Epidermal melanocyte (primary cell): ENCODE results near the gene PLPP1.

Experiments used
- DNase-seq: peaks from one replicate; pipeline ENCODE4 v3.0.0; 2011; ENCODE audit warnings: low spot score; ENCODE audit not compliant: insufficient read length

PLPP1 gene

DNA sequence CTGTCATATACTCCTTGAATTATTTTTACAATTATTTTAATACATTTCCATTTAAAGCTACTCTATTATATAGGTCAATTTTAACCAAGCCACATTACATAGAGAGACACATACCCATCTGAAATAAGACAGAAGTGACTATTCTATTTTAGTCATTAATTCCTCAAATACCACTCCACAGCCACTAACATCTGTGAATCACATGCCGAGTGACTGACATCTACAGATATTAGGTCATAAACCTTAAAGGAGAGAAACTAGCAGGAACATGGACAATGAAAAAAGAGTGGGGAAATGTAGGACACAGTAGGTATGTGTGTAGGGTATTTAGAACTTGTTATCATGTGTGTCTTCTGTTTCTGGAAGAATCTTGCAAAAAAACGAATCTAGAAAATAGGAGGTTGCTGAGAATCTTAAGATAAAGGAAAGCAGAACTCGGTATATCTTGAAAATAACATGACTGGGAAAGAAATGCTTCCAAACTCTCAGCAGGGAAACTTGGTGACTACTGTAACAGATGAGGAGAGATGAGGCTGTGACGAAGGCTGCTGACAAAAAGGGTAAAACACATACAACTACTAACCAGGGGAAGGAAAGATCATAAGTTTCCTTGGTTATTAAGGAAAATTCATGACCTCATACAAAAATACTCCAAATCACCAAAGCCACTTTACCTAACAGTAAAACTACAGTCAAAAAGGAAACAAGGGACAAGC lies 84.6 kb downstream of the PLPP1 start:
- DNase-seq, result no peak

DNA sequence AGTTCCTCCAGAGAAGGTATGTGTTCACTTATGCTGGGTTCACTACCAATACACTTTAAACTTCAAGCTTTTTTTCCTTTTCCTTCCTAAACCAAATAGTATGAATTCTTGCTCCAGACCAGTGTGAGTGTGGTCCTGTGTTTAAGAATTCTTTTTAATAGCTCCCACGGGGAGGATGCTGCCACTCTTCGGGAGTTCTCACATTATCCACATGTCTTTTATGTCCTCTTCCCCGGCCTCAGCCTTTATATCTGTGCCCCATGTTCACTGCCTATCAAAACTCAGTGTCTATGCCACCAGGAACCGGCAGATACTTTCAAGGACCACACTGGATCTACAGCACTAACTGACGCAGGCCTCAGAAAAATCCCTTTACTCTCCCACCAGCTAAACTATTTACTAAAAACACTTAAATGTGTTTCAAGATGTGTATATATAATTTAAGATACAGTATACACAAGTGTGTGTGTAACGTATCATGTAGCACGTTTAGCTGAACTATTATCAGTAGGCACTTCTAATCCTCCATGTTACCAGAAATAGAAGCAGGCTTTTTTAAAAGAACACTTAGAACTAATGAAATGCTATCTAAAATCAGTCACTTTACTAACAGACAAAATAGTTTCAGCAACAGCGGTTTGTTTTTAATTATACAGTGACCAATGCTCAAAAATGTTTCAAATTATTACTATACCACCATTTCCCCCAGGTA lies 88.0 kb downstream of the PLPP1 start:
- DNase-seq, result no peak

DNA sequence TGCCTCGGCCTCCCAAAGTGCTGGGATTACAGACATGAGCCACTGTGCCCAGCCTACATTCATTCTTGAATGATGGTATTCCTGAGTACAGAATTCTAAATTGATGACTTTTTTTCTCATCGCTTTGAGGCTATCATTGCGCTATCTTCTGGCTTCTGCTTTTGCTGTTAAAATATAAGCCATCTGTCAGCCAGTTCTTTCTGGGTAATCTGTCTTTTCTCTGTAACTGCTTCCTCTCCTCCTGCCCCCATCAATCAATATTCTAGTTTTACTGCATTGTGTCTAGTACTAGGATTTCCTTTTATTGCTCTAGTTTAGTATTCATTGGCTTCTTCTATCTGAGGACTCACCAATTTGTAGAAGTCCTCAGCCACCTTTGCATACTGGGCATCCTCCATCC lies 89.0 kb downstream of the PLPP1 start:
- DNase-seq, result no peak

DNA sequence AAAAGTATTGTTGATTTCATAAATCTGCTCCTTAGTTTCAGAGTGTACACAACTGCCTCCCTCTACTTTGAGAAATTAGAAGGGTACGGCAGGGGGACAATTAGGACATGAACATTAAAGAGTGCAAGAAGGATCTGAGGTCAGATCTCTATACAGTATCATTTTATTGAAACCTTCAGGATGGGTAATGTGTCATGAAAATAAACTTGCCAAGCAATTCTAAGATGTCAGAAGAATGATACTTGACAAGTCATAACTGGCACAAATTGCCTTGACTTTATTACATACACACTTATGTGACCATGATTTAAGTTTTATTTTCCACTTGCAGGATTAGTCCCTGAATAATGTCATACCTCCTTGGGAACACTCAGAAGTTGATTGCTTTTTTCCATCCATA lies 92.8 kb downstream of the PLPP1 start:
- no peak for DNase-seq

DNA sequence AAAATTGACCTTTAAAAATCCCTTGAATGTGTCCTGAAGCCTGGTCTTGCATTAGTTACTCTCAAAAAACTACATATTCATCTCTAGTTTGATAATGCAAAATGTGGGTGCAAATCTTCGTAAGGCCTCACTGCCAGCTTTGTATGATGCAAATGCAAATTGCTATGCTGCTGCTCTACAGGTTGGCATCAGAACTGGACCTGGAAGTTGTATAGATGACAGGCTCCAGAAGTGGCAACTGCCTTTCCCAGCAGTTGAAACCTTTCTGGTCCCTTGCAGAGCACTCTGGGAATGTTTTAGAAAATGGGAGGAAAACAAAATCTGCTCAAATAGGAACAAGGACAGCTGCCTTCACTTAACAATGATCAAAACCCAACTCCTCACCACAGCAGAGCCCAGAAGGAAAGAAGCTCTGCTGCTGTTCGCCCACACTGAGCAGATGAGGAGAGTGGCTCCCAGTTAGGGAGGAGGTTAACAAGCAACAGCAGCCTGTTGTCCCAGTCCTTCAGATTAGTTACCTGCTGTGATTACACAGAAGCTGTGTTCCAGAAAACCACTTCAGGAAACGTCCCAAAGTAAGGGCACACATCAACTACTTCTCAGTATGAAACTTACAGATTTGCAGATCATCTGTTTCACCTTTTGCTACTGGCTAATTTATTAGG lies 93.5 kb downstream of the PLPP1 start:
- DNase-seq, result no peak

DNA sequence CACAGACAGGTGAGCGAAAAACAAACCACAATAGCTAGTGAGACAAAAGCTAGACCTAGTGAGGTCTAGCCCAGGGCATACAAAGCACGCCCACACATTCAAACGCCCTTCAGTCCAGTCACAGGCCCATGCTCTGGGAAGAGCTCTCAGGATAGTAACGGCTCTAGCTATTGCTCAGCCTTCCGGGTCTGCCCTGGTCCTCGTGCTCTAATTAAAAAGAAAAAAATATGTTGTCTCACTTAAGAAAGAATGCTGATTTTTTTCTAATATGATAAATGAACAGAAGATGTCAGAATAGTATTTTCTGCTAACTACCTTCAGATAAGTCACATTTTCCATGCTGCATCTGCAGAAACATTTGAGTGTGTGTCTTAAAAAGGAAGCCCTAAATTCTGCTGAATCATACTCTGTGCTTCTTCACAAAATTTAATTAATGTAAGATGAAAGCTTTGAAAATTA lies 94.5 kb downstream of the PLPP1 start:
- DNase-seq, result no peak

DNA sequence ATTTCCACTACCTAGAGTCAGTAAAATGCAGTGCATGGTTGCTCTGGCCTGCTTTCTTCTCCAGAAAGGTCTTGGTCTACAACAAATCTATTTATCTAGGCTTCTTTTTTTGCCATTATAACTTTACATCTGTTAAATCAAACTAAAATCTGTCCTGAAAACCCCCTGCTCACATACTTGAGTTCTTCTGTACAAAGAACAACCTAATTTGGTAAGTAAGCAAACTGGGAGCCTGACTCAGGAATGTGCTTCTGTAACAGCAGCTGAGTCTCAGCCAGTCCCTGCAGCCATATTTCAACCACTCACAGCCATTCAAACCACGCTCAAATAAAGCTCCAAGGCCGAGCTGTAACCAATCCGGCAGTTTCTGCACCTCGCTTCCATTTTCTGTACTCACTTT lies 95.8 kb downstream of the PLPP1 start:
- DNase-seq, result no peak

DNA sequence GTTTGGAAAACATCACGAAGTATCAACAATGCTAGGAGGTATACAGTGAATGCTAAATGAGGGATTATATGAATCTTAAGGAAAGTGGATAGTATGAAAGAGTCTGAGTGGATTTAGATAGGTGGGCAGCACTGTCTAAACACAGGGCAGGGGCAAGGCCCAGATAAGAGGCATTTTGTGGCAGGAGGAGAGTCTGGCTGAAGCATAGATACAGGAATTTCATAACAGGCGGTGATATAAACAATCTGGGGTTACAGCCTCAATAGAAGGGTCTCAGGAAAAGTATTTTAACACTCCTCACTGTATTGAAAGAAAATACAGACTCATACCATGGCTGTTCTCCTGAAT lies 96.9 kb downstream of the PLPP1 start:
- no peak for DNase-seq

DNA sequence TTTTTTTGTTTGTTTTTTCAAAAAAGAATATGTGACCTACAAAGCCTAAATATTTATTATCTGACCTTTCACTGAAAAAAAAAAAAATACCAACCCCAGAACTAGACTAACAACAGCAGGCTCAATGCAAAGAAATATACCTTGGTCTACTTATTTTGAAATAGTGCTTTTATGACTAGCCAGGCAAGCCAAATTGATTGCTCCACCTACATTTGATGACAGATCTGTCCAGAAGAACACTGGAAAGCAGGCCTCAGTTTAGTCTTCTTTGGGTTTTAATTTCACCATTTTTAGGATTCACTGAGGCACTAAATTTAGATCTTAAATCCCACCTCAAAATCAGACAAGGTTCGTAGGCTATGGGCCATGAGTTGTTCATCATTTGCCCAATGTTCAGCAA lies 97.3 kb downstream of the PLPP1 start:
- no peak for DNase-seq

DNA sequence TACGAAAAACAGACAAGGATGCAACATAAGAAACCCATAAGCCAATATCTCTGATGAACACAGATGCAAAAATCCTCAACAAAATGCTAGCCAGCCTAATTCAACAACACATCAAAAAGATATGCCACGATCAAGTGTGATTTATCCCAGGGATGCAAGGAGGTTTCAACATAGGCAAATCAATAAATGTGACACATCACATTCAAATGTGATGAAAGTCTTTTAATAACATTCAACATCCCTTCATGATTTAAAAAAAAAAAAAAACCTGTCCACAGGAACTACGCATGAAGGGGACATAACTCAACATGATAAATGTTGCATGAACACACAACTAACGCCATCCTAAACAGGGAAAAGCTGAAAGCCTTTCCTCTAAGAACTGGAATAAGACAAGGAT lies 102.2 kb downstream of the PLPP1 start:
- DNase-seq, result no peak

DNA sequence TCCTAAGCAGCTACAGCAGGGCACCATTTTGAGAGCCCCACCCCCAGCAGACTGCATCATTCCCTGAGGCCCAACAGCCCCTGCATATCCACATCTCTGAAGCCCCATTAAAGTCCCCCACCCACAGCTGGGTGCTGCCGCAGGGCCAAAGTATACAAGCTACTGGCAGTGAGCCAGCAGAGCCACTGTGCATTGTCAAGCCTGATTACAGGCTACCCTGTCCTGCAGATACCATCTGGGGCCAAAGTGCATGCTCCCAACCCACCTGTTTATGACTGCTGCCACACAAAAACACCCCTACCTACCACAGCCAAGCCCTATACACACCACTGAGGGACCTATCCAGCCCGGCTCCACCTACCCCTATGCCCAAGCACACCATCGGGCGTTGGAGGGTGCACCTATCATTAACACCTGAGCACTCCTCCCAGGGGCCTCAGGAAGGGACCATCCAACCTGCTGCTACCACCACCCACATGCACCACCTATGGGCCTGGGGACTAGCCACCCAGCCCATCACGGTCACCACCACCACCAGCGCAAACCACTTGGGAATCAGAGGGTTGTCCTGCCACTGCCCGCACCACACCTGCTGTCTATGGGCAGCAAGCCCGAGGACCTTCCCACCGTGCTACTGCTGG lies 105.0 kb downstream of the PLPP1 start:
- no peak for DNase-seq

DNA sequence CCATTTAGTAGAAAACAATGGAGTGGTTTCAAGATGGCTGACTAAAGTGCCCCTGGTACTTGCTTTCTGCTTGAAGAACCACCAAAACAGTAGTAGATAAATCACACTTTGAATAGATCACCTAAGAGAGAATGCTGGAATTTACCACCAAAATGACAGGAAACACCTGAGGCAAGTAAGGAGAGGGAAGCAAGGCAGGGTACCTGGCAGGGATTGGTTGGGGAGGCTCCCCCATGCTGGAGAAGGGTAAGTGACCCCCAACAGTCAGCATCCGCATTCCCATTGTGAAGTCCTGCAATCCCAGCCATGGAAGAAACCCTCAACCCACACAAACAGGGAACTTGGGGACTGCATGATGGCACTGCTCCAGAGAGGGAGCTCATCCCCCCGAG lies 105.5 kb downstream of the PLPP1 start:
- DNase-seq, result no peak

DNA sequence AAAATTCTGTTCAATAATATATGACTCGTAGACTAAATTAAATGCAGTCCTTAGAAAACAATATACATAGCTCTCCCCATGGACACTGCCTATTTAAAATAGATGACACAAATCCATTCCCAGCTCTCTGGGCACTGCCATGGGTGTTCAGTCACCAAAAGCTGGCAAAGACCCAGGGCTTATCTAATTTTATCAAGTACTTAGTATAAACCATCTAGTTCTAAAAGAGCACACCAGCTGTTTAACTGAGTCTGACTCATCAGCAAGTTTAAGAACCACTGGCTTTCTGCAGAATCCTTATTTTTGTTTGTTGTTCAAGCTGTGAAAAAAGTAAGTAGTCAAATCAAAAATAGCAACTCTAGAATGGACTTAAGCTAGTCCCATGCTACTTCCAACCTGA lies 107.6 kb downstream of the PLPP1 start:
- no peak for DNase-seq

DNA sequence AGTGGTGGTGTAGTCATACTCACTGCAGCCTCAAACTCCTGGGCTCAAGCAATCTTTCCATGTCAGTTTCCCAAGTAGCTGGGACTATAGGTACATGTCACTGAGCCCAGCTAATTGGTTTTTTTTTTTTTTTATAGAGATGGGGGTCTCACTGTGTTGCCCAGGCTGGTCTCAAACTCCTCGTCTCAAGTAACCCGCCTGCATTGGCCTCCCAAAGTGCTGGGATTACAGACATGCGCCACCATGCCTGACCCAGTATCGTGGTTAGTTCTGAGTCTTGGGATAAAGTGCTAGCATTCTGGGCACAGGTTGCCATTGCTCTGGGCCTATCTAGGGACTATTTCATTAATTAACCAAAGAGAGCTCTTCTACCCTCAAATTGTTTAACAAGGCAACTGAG lies 108.3 kb downstream of the PLPP1 start:
- DNase-seq, result no peak

DNA sequence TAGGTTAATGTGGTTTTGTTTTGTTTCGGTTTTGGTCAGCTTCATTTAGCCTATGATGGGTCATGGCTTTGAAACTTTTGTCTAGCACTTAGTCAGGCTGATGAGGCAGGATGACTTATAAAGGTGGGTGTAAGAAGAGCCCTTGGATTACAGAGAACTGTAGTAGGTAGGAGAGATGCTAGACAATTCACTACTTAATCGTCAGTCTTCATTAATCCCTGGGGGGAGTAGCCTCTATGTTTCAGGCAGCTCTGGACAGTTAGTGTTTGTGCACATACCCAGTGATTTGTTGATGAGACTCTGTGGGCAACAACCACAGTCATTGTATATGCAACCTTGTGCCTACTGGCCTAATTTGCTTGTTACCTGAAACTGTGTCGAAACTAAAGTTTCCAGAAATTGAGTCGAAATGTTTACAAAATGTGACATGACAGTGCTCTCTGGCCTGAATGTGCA lies 113.7 kb downstream of the PLPP1 start:
- no peak for DNase-seq

DNA sequence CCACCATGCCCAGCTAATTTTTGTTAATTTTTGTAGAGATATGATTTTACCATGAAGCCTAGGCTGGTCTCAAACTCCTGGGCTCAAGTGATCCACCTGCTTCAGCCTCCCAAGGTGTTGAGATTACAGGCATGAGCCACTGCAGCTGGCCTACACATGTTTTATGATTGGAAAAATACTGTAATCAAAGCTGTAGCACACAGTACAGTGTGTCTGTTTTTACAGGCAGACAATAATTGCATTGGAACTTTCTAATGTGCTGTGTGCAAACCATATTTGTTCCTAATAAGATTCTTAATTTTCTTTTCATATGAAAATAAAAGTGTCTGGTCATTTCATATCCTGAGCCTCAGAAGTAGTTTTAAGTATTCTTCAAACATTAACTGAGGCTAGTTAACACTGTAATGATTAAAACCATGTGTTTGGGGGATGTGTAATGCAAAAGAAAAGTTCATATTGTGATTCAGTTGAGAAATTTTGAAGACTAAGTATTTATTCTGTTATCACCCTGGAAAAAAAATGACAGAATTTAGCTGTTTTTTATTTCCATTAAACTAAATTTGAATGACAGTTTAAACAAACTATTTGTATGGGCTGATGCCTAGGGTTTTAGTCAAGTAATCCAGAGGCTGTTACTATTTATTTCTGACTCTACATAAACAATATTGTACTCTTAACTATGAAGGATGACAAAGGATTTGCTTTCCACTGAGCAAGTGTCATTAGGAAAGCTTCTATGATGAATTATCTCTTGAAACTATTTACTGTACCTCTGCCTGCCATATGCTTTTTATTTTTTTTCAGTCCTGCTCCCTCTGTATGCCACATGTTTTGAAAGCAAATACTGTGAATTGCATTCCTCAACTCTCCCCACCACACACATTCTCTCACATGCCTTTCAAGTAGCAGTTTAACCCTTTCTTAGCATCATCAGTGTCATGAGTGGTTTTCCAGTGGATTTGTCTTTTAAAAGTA lies 115.5 kb downstream of the PLPP1 start:
- no peak for DNase-seq

DNA sequence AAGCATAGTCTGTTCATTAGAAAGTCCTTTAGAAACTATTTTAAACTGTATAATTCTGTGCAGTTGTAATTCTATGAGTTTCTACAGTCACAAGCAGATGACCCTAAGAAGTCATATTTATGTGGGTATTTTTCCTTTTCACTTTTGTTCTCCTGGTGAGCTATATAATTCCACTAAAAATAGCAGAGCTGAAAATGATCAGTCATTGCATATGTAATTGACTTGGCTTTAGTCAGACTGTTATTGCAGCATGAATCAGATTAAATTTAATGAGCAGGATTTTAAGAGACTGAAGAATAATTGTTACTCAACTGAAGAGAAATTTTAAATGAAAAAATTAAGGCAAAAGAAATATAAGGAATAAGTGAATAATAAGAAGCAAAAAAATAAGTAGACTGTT lies 118.5 kb downstream of the PLPP1 start:
- no peak for DNase-seq

DNA sequence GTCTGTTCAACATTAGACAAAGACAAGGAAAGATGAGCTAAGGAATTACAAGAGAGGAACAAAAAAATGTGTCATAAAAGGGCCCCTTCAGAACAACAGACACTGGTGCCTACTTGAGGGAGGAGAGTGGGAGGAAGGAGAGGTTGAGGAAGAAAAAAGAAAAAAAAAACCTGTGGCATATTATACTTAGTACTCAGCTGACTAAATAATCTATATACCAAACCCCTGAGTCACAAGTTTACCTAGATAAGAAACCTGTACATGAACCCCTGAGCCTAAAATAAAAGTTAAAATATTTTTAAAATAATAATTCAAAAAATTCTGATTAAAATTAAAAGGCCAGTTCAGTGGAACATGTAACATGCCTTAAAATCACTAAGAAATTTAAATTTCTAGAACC lies 119.7 kb downstream of the PLPP1 start:
- no peak for DNase-seq

DNA sequence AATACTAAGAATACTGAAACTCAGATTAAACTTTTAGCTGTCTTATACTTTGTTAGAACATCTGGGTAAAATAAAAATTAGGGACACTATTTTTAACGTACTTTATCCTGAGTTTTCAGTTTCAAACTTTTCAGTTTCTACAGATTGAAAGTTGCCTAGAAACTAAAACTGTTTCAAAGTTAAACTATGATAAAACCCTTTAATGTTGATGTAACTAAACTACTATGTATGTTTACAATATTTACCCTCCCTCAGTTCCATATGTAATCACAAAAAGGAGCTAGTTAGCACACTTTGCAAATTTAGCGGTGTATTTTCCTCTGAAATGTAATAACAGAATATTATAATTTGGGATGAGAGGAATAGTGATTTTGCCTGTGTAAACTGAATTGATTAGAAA lies 121.1 kb downstream of the PLPP1 start:
- no peak for DNase-seq

DNA sequence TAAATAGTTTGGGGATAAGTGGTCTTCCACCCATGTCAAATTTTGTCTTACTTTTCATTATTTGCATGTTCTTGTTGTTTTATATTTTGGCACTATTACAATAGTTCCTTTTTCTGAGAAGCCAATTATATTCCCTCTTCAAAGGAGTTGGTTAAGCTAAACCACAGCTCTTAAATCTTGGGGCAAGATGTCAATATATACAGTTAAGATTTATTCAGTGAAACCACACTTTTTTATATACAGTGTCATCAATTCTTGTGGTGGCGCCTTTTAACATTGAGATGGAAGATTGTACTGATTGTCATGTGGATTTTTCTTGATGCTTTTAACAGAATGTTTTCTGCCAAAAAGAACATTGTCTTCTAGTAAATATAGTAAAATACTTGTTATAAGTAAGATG lies 122.9 kb downstream of the PLPP1 start:
- DNase-seq, result no peak

DNA sequence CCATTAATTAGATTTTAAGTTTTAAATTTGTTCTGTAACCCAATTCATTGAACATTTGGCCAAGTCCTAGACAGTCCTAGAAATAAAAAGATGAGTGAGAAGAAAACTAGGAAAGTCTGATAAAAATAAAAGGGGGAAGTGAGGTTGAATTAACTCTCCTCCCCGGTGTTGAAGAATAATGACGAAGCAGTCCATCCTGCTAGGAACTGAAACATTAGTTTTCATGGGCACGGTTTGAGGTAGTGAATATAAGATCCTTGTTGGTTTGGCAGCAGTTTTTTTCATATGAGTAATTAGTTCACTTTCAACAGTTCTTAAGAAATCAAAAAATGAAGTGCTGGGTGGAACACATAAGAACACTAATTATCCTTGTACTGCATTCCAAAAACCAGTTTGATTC lies 123.9 kb downstream of the PLPP1 start:
- DNase-seq, result no peak
